ENCODE data around the gene STARD9. TPM values are rescaled to one million over a fixed set of nuclear protein-coding genes. Genes with fewer than 3 reads are reported as not detected.
"Not testable (repeated sequence)": the region's sequence is repeated elsewhere in the genome, so short reads cannot be mapped to it uniquely, and the experiment has no call there.

Gene STARD9
- total and polyA plus RNA-seq, 9 of the 15 experiments (the other 6 are each of a cell fraction or from before 2014, with no cell fraction given) = 0.45 to 6.0 (median 3.6) TPM

GRCh38 chr15:42553554-42553953 lies 21.9 kb upstream of the STARD9 start (continued):
- TF ChIP-seq TEAD4 (IDR thresholded peaks at IDR 0.05; ENCODE audit: low read length) (peak; percentile 30; the same call in 1 of the 2 replicates), TEAD4 (CRISPR knock-in tag; IDR thresholded peaks at IDR 0.05; ENCODE audit: borderline replicate concordance) (no peak), HMBOX1 (IDR thresholded peaks at IDR 0.05) (peak; percentile 50; the same call in 1 of the 2 replicates), NR2C2 (CRISPR knock-in tag; IDR thresholded peaks at IDR 0.05) (no peak), NR2C2 (tag; IDR thresholded peaks at IDR 0.05) (no peak), ARID1B (IDR thresholded peaks at IDR 0.05) (peak; percentile 54; the same call in 1 of the 2 replicates), MTA2 (IDR thresholded peaks at IDR 0.05; ENCODE audit: low read depth) (no peak), SRF (CRISPR knock-in tag; IDR thresholded peaks at IDR 0.05) (no peak), CBFA2T3 (IDR thresholded peaks at IDR 0.05) (peak; percentile 57), TAL1 (IDR thresholded peaks at IDR 0.05) (peak; percentile 67)

- FAIRE-seq; H3K9ac ChIP-seq (ENCODE audit: insufficient read depth in 1 of 2, low read depth in 2 of 2, low read length in 2 of 2); H2AFZ ChIP-seq (ENCODE audit: low read depth, low read length); in situ Hi-C loops (cut with MboI); H3K4me3 ChIP-seq; intact Hi-C loops (cut with micrococcal nuclease); BruUV-seq (replicated peaks); H3K4me2 ChIP-seq (ENCODE audit: insufficient read depth, low read length); H4K20me1 ChIP-seq (replicated peaks; ENCODE audit: control insufficient read depth, insufficient read depth, low read length); H3K9me3 ChIP-seq (replicated peaks; ENCODE audit: control insufficient read depth, insufficient read depth, low read depth, low read length); H3K9me1 ChIP-seq (ENCODE audit: control insufficient read depth, insufficient read depth, low read length); CTCF ChIA-PET (ENCODE audit: low intra/inter-chr PET ratio); POLR2A ChIA-PET; H3K27ac ChIP-seq (ENCODE audit: extremely low read depth, low read depth, low read length); H3K27me3 ChIP-seq (ENCODE audit: control insufficient read depth in 2 of 2, insufficient read depth in 2 of 2, low read length in 2 of 2); ATAC-seq; H3K4me1 ChIP-seq (replicated peaks in 1 of 2; ENCODE audit: control insufficient read depth in 2 of 2, insufficient read depth in 2 of 2, low read length in 2 of 2); DNase-seq (ENCODE audit: extremely low read depth in 1 of 4, low spot score in 3 of 4): not testable (repeated sequence)
- WGBS (ENCODE audit: insufficient coverage, low coverage, missing lambda C conversion rate) = 97% methylated on average over 9 of the region's 12 CpGs
- peaks cover 71% of the 10 kb centered on the region; the same call in 2 of the 3 replicates for H3K36me3 ChIP-seq (ENCODE audit: control insufficient read depth, insufficient read depth, low read length)
- H3K79me2 ChIP-seq (ENCODE audit: control insufficient read depth, insufficient read depth, low read length) = peaks cover 47% of the 10 kb centered on the region
Measured at GRCh38 chr15:42556550-42557207, 18.7 kb upstream of the STARD9 start.
